HepG2 (cell line): ENCODE data around the gene STMN3. TPM values are rescaled to one million over a fixed set of nuclear protein-coding genes. Genes with fewer than 3 reads are reported as not detected.

Source experiments
- CHD4 ChIP-seq: fragments of 200-600 bp; sonication (generic); IDR thresholded peaks from 2 replicates; pipeline ENCODE4 v1.7.0; 2017; ENCODE audit warnings: mild to moderate bottlenecking, low read length, borderline replicate concordance
- DPF2 ChIP-seq: sonication (generic); formaldehyde crosslinking; IDR thresholded peaks from 2 replicates; pipeline ENCODE4 v1.4.0; 2020; ENCODE audit warnings: mild to moderate bottlenecking, low read depth, missing genetic modification reagents, borderline replicate concordance
- KAT7 ChIP-seq: IDR thresholded peaks from 2 replicates; pipeline ENCODE4 v1.6.1; 2018; ENCODE audit warnings: borderline replicate concordance, missing compliant biosample characterization
- MXD1 ChIP-seq: sonication (generic); formaldehyde crosslinking; IDR thresholded peaks from 2 replicates; pipeline ENCODE4 v1.4.0; 2020; ENCODE audit warnings: mild to moderate bottlenecking, missing genetic modification reagents
- MZF1 ChIP-seq: sonication (generic); formaldehyde crosslinking; IDR thresholded peaks from 2 replicates; pipeline ENCODE4 v1.8.1; 2023; ENCODE audit warnings: mild to moderate bottlenecking, missing genetic modification reagents, borderline replicate concordance
- PBX2 ChIP-seq: IDR thresholded peaks from 2 replicates; pipeline ENCODE4 v1.6.1; 2016; ENCODE audit warnings: control low read depth
- ZBTB21 ChIP-seq: sonication (generic); formaldehyde crosslinking; IDR thresholded peaks from 2 replicates; pipeline ENCODE4 v1.4.0; 2020; ENCODE audit warnings: missing genetic modification reagents
- ZFP82 ChIP-seq: sonication (generic); formaldehyde crosslinking; IDR thresholded peaks from 2 replicates; pipeline ENCODE4 v1.5.1; 2020; ENCODE audit warnings: mild to moderate bottlenecking, missing genetic modification reagents, borderline replicate concordance
- ZFYVE20 ChIP-seq: sonication (generic); formaldehyde crosslinking; IDR thresholded peaks from 2 replicates; pipeline ENCODE4 v1.8.0; 2023; ENCODE audit warnings: low read depth, mild to moderate bottlenecking, moderate library complexity, missing genetic modification reagents, borderline replicate concordance
- ZMYM4 ChIP-seq: sonication (generic); formaldehyde crosslinking; IDR thresholded peaks from 2 replicates; pipeline ENCODE4 v1.8.1; 2023; ENCODE audit warnings: mild to moderate bottlenecking, missing genetic modification reagents
- ZNF280B ChIP-seq: sonication (generic); formaldehyde crosslinking; IDR thresholded peaks from 2 replicates; pipeline ENCODE4 v1.5.0; 2020; ENCODE audit warnings: missing genetic modification reagents, mild to moderate bottlenecking, borderline replicate concordance
- ZNF326 ChIP-seq: sonication (generic); formaldehyde crosslinking; IDR thresholded peaks from 2 replicates; pipeline ENCODE4 v1.4.0; 2020; ENCODE audit warnings: missing genetic modification reagents, borderline replicate concordance
- ZNF331 ChIP-seq: sonication (generic); formaldehyde crosslinking; IDR thresholded peaks from 2 replicates; pipeline ENCODE4 v1.4.0; 2020; ENCODE audit warnings: missing genetic modification reagents
- ZNF460 ChIP-seq: sonication (generic); formaldehyde crosslinking; IDR thresholded peaks from 2 replicates; pipeline ENCODE4 v1.5.1; 2020; ENCODE audit warnings: missing genetic modification reagents, mild to moderate bottlenecking, borderline replicate concordance
- ZNF562 ChIP-seq: sonication (generic); formaldehyde crosslinking; IDR thresholded peaks from 2 replicates; pipeline ENCODE4 v1.8.0; 2022; ENCODE audit warnings: missing genetic modification reagents, borderline replicate concordance
- ZNF564 ChIP-seq: sonication (generic); formaldehyde crosslinking; IDR thresholded peaks from 2 replicates; pipeline ENCODE4 v1.8.1; 2023; ENCODE audit warnings: mild to moderate bottlenecking, missing genetic modification reagents
- ZNF567 ChIP-seq: sonication (generic); formaldehyde crosslinking; IDR thresholded peaks from 2 replicates; pipeline ENCODE4 v1.8.1; 2023; ENCODE audit warnings: mild to moderate bottlenecking, missing genetic modification reagents, borderline replicate concordance
- ZNF724P ChIP-seq: sonication (generic); formaldehyde crosslinking; IDR thresholded peaks from 2 replicates; pipeline ENCODE4 v1.8.0; 2022; ENCODE audit warnings: missing genetic modification reagents, borderline replicate concordance
- ZNF883 ChIP-seq: sonication (generic); formaldehyde crosslinking; IDR thresholded peaks from 2 replicates; pipeline ENCODE4 v1.5.1; 2020; ENCODE audit warnings: mild to moderate bottlenecking, missing genetic modification reagents; ENCODE audit errors: not compliant biosample characterization
- polyA plus RNA-seq, 8 experiments: library from polyadenylated mRNA; depleted of rRNA in 3 of 8; stranded (reverse) in 7 of 8; unstranded in 1 of 8; fragments of >200 nt; fragmentation: Illumina TruSeq in 4 of 8; extraction: Trizol in 4 of 8; gene quantifications; 2 replicates each; pipeline versions ENCODE4 v1.2.1 to v1.2.3, GENCODE V29; 2011 to 2016; ENCODE audit warnings: low read depth in 4 of 8, missing spikeins in 1 of 8, mixed read lengths in 1 of 8; ENCODE audit not compliant: insufficient read depth in 1 of 8
- total RNA-seq, 5 experiments: library from RNA; depleted of rRNA; stranded (reverse); fragments of >200 nt; fragmentation: Illumina TruSeq; extraction: Trizol; gene quantifications; 2 replicates each; pipeline ENCODE4 v1.2.3, GENCODE V29; 2016; ENCODE audit warnings: low read depth in 1 of 5
- TF ChIP-seq, protein P1 (sequence below): sonication (generic); formaldehyde crosslinking; IDR thresholded peaks from 2 replicates; pipeline ENCODE4 v1.9.0; 2021; ENCODE audit warnings: missing genetic modification reagents, borderline replicate concordance
- TF ChIP-seq, protein P2 (sequence below): sonication (generic); formaldehyde crosslinking; IDR thresholded peaks from 2 replicates; pipeline ENCODE4 v1.8.0; 2022; ENCODE audit warnings: mild to moderate bottlenecking, missing genetic modification reagents, moderate library complexity

The STMN3 gene
- total and polyA plus RNA-seq, 2 of the 13 experiments (the other 11 are each of a cell fraction or from before 2014, with no cell fraction given) = 21.0 to 48.3 TPM

- TF ChIP-seq MZF1 (CRISPR knock-in tag) (no peak), ZMYM4 (CRISPR knock-in tag) (peak; percentile 65), MXD1 (CRISPR knock-in tag) (peak; percentile 97), ZNF460 (no peak), ZNF724P (0 out of 2 replicates have a peak, but pooled peaks have one; percentile 87), ZNF567 (CRISPR knock-in tag) (peak; percentile 90; the same call in 1 of the 2 replicates), ZNF564 (CRISPR knock-in tag) (peak; percentile 93), ZNF562 (no peak), ZNF331 (CRISPR knock-in tag) (peak; percentile 85; the same call in 1 of the 2 replicates), KAT7 (peak; percentile 94), ZNF280B (CRISPR knock-in tag) (peak; percentile 98), DPF2 (CRISPR knock-in tag) (0 out of 2 replicates have a peak, but pooled peaks have one; percentile 19), CHD4 (no peak), PBX2 (no peak), ZFP82 (CRISPR knock-in tag) (no peak), ZBTB21 (CRISPR knock-in tag) (no peak), ZNF883 (peak; percentile 99), ZNF326 (CRISPR knock-in tag) (peak; percentile 90; the same call in 1 of the 2 replicates), ZFYVE20 (CRISPR knock-in tag) (peak; percentile 90; the same call in 1 of the 2 replicates)
- TF ChIP-seq, protein P1, sequence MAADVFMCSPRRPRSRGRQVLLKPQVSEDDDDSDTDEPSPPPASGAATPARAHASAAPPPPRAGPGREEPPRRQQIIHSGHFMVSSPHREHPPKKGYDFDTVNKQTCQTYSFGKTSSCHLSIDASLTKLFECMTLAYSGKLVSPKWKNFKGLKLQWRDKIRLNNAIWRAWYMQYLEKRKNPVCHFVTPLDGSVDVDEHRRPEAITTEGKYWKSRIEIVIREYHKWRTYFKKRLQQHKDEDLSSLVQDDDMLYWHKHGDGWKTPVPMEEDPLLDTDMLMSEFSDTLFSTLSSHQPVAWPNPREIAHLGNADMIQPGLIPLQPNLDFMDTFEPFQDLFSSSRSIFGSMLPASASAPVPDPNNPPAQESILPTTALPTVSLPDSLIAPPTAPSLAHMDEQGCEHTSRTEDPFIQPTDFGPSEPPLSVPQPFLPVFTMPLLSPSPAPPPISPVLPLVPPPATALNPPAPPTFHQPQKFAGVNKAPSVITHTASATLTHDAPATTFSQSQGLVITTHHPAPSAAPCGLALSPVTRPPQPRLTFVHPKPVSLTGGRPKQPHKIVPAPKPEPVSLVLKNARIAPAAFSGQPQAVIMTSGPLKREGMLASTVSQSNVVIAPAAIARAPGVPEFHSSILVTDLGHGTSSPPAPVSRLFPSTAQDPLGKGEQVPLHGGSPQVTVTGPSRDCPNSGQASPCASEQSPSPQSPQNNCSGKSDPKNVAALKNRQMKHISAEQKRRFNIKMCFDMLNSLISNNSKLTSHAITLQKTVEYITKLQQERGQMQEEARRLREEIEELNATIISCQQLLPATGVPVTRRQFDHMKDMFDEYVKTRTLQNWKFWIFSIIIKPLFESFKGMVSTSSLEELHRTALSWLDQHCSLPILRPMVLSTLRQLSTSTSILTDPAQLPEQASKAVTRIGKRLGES (CRISPR knock-in tag) = peak; percentile 76; the same call in 1 of the 2 replicates
- TF ChIP-seq, protein P2, sequence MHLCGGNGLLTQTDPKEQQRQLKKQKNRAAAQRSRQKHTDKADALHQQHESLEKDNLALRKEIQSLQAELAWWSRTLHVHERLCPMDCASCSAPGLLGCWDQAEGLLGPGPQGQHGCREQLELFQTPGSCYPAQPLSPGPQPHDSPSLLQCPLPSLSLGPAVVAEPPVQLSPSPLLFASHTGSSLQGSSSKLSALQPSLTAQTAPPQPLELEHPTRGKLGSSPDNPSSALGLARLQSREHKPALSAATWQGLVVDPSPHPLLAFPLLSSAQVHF (CRISPR knock-in tag) = peak; percentile 94; the same call in 1 of the 2 replicates
Measured at GRCh38 chr20:63627129-63627750, 26.0 kb downstream of the STMN3 start (continued).
